Measurements from ENCODE around the gene CTAGE9.

The CTAGE9 gene

GRCh38 chr6:131744432-131745287 is 33.8 kb upstream of the CTAGE9 start:
- no peak overlapping the region for H3K27ac ChIP-seq (ENCODE audit: low read depth, low read length)
- no peaks in the 10 kb centered on the region for H3K4me1 ChIP-seq (ENCODE audit: control insufficient read depth, insufficient read depth, low read length, unreplicated experiment)
- H3K27me3 ChIP-seq (ENCODE audit: insufficient read depth, low read length) = no peaks in the 10 kb centered on the region
- H3K36me3 ChIP-seq (ENCODE audit: insufficient read depth, low read length) = no peaks in the 10 kb centered on the region
- H3K79me2 ChIP-seq (ENCODE audit: control insufficient read depth, insufficient read depth, low read length, unreplicated experiment) = no peaks in the 10 kb centered on the region
- H2AFZ ChIP-seq (ENCODE audit: low read length, unreplicated experiment) = no peak overlapping the region
- H3K4me3 ChIP-seq (ENCODE audit: low read depth, low read length) = no peak overlapping the region

- Histone ChIP-seq H3K79me2 (ENCODE audit: control insufficient read depth, insufficient read depth, low read length, unreplicated experiment) (no peaks in the 10 kb centered on the region), H3K27me3 (ENCODE audit: insufficient read depth, low read length) (no peaks in the 10 kb centered on the region), H3K36me3 (ENCODE audit: insufficient read depth, low read length) (no peaks in the 10 kb centered on the region), H3K4me3 (ENCODE audit: low read depth, low read length) (no peak overlapping the region), H3K4me1 (ENCODE audit: control insufficient read depth, insufficient read depth, low read length, unreplicated experiment) (no peaks in the 10 kb centered on the region), H3K27ac (ENCODE audit: low read depth, low read length) (no peak overlapping the region), H2AFZ (ENCODE audit: low read length, unreplicated experiment) (no peak overlapping the region)
Measured at GRCh38 chr6:131741688-131742393, 31.0 kb upstream of the CTAGE9 start.

GRCh38 chr6:131740161-131740560 is 29.3 kb upstream of the CTAGE9 start:
- H3K27ac ChIP-seq (ENCODE audit: low read depth, low read length) = no peak overlapping the region
- H3K36me3 ChIP-seq (ENCODE audit: insufficient read depth, low read length) = no peaks in the 10 kb centered on the region
- H3K79me2 ChIP-seq (ENCODE audit: control insufficient read depth, insufficient read depth, low read length, unreplicated experiment) = no peaks in the 10 kb centered on the region
- no peaks in the 10 kb centered on the region for H3K27me3 ChIP-seq (ENCODE audit: insufficient read depth, low read length)
- H3K4me3 ChIP-seq (ENCODE audit: low read depth, low read length) = no peak overlapping the region
- no peaks in the 10 kb centered on the region for H3K4me1 ChIP-seq (ENCODE audit: control insufficient read depth, insufficient read depth, low read length, unreplicated experiment)
- no peak overlapping the region for H2AFZ ChIP-seq (ENCODE audit: low read length, unreplicated experiment)

- Histone ChIP-seq H3K4me3 (ENCODE audit: low read depth, low read length) (no peak overlapping the region), H3K79me2 (ENCODE audit: control insufficient read depth, insufficient read depth, low read length, unreplicated experiment) (no peaks in the 10 kb centered on the region), H3K27me3 (ENCODE audit: insufficient read depth, low read length) (no peaks in the 10 kb centered on the region), H3K27ac (ENCODE audit: low read depth, low read length) (no peak overlapping the region), H2AFZ (ENCODE audit: low read length, unreplicated experiment) (no peak overlapping the region), H3K4me1 (ENCODE audit: control insufficient read depth, insufficient read depth, low read length, unreplicated experiment) (no peaks in the 10 kb centered on the region), H3K36me3 (ENCODE audit: insufficient read depth, low read length) (no peaks in the 10 kb centered on the region)
Measured at GRCh38 chr6:131739136-131739535, 28.3 kb upstream of the CTAGE9 start.

- H2AFZ ChIP-seq (ENCODE audit: low read length, unreplicated experiment) = no peak overlapping the region
- no peaks in the 10 kb centered on the region for H3K36me3 ChIP-seq (ENCODE audit: insufficient read depth, low read length)
- no peak overlapping the region for H3K4me3 ChIP-seq (ENCODE audit: low read depth, low read length)
- no peaks in the 10 kb centered on the region for H3K79me2 ChIP-seq (ENCODE audit: control insufficient read depth, insufficient read depth, low read length, unreplicated experiment)
- H3K27ac ChIP-seq (ENCODE audit: low read depth, low read length) = no peak overlapping the region
- H3K27me3 ChIP-seq (ENCODE audit: insufficient read depth, low read length) = no peaks in the 10 kb centered on the region
- H3K4me1 ChIP-seq (ENCODE audit: control insufficient read depth, insufficient read depth, low read length, unreplicated experiment) = peaks cover 3% of the 10 kb centered on the region
Measured at GRCh38 chr6:131736811-131737210, 26.0 kb upstream of the CTAGE9 start.

- Histone ChIP-seq H3K27ac (ENCODE audit: low read depth, low read length) (no peak overlapping the region), H2AFZ (ENCODE audit: low read length, unreplicated experiment) (no peak overlapping the region), H3K36me3 (ENCODE audit: insufficient read depth, low read length) (no peaks in the 10 kb centered on the region), H3K4me1 (ENCODE audit: control insufficient read depth, insufficient read depth, low read length, unreplicated experiment) (peaks cover 3% of the 10 kb centered on the region), H3K27me3 (ENCODE audit: insufficient read depth, low read length) (no peaks in the 10 kb centered on the region), H3K4me3 (ENCODE audit: low read depth, low read length) (no peak overlapping the region), H3K79me2 (ENCODE audit: control insufficient read depth, insufficient read depth, low read length, unreplicated experiment) (no peaks in the 10 kb centered on the region)
Measured at GRCh38 chr6:131736003-131736596, 25.3 kb upstream of the CTAGE9 start.

- H3K27me3 ChIP-seq (ENCODE audit: insufficient read depth, low read length) = no peaks in the 10 kb centered on the region
- H3K4me3 ChIP-seq (ENCODE audit: low read depth, low read length) = peak overlapping the region; percentile 57
- H2AFZ ChIP-seq (ENCODE audit: low read length, unreplicated experiment) = peak overlapping the region; percentile 55
- peaks cover 3% of the 10 kb centered on the region for H3K4me1 ChIP-seq (ENCODE audit: control insufficient read depth, insufficient read depth, low read length, unreplicated experiment)
- peak overlapping the region; percentile 63 for H3K27ac ChIP-seq (ENCODE audit: low read depth, low read length)
- H3K79me2 ChIP-seq (ENCODE audit: control insufficient read depth, insufficient read depth, low read length, unreplicated experiment) = no peaks in the 10 kb centered on the region
- no peaks in the 10 kb centered on the region for H3K36me3 ChIP-seq (ENCODE audit: insufficient read depth, low read length)
Measured at GRCh38 chr6:131733376-131734016, 22.7 kb upstream of the CTAGE9 start.

- Histone ChIP-seq H2AFZ (ENCODE audit: low read length, unreplicated experiment) (peak overlapping the region; percentile 58), H3K36me3 (ENCODE audit: insufficient read depth, low read length) (no peaks in the 10 kb centered on the region), H3K27ac (ENCODE audit: low read depth, low read length) (no peak overlapping the region), H3K27me3 (ENCODE audit: insufficient read depth, low read length) (no peaks in the 10 kb centered on the region), H3K4me1 (ENCODE audit: control insufficient read depth, insufficient read depth, low read length, unreplicated experiment) (peaks cover 3% of the 10 kb centered on the region), H3K4me3 (ENCODE audit: low read depth, low read length) (no peak overlapping the region), H3K79me2 (ENCODE audit: control insufficient read depth, insufficient read depth, low read length, unreplicated experiment) (no peaks in the 10 kb centered on the region)
Measured at GRCh38 chr6:131731224-131731623, 20.4 kb upstream of the CTAGE9 start.

GRCh38 chr6:131730264-131730663 is 19.4 kb upstream of the CTAGE9 start:
- H3K36me3 ChIP-seq (ENCODE audit: insufficient read depth, low read length) = no peaks in the 10 kb centered on the region
- peaks cover 3% of the 10 kb centered on the region for H3K4me1 ChIP-seq (ENCODE audit: control insufficient read depth, insufficient read depth, low read length, unreplicated experiment)
- H2AFZ ChIP-seq (ENCODE audit: low read length, unreplicated experiment) = no peak overlapping the region
- no peak overlapping the region for H3K4me3 ChIP-seq (ENCODE audit: low read depth, low read length)
- H3K27me3 ChIP-seq (ENCODE audit: insufficient read depth, low read length) = no peaks in the 10 kb centered on the region
- H3K27ac ChIP-seq (ENCODE audit: low read depth, low read length) = no peak overlapping the region
- no peaks in the 10 kb centered on the region for H3K79me2 ChIP-seq (ENCODE audit: control insufficient read depth, insufficient read depth, low read length, unreplicated experiment)

GRCh38 chr6:131729550-131729949 is 18.7 kb upstream of the CTAGE9 start:
- H3K36me3 ChIP-seq (ENCODE audit: insufficient read depth, low read length) = no peaks in the 10 kb centered on the region
- peaks cover 3% of the 10 kb centered on the region for H3K4me1 ChIP-seq (ENCODE audit: control insufficient read depth, insufficient read depth, low read length, unreplicated experiment)
- H2AFZ ChIP-seq (ENCODE audit: low read length, unreplicated experiment) = no peak overlapping the region
- no peaks in the 10 kb centered on the region for H3K79me2 ChIP-seq (ENCODE audit: control insufficient read depth, insufficient read depth, low read length, unreplicated experiment)
- H3K4me3 ChIP-seq (ENCODE audit: low read depth, low read length) = no peak overlapping the region
- no peak overlapping the region for H3K27ac ChIP-seq (ENCODE audit: low read depth, low read length)
- H3K27me3 ChIP-seq (ENCODE audit: insufficient read depth, low read length) = no peaks in the 10 kb centered on the region

All from ACC112 (cell line).